ENCODE results near the gene CTDSPL2.

CTDSPL2 gene

DNA sequence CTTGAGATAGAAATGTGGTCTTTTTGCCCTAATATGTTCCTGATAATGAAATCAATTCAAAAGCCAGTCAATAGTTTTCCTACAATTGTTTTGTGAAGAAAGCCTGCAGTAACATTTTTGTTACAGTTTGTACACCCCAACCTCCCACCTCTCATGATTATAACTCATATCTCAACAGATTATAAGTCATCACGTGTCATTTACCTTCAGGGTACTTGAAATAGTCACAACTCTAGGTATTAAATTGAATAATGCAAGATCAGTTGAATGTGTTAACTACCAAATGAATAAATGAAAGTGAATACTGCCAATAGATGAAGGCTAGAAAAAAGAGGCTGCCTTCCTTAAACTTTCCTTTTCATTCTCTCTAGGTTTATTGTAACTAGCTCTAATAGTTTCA lies 32.9 kb upstream of the CTDSPL2 start:
- TF ChIP-seq, protein P1, sequence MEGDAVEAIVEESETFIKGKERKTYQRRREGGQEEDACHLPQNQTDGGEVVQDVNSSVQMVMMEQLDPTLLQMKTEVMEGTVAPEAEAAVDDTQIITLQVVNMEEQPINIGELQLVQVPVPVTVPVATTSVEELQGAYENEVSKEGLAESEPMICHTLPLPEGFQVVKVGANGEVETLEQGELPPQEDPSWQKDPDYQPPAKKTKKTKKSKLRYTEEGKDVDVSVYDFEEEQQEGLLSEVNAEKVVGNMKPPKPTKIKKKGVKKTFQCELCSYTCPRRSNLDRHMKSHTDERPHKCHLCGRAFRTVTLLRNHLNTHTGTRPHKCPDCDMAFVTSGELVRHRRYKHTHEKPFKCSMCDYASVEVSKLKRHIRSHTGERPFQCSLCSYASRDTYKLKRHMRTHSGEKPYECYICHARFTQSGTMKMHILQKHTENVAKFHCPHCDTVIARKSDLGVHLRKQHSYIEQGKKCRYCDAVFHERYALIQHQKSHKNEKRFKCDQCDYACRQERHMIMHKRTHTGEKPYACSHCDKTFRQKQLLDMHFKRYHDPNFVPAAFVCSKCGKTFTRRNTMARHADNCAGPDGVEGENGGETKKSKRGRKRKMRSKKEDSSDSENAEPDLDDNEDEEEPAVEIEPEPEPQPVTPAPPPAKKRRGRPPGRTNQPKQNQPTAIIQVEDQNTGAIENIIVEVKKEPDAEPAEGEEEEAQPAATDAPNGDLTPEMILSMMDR (IDR thresholded peaks at IDR 0.05; ENCODE audit: poor library complexity, severe bottlenecking) = no peak
- ATAC-seq (ENCODE audit: low read depth) = no peak
- 0 out of 2 replicates have a peak, but pooled peaks cover 8% of the 10 kb centered on the region for H3K36me3 ChIP-seq (ENCODE audit: low read depth)
- H3K9me3 ChIP-seq (ENCODE audit: severe bottlenecking) = no peaks in the 10 kb centered on the region
- no peak for DNase-seq (ENCODE audit: low spot score)
- no peaks in the 10 kb centered on the region for H3K27me3 ChIP-seq (ENCODE audit: insufficient read depth, poor library complexity, severe bottlenecking)
- H3K4me1 ChIP-seq (ENCODE audit: insufficient read depth, poor library complexity, severe bottlenecking) = no peaks in the 10 kb centered on the region
- H3K4me3 ChIP-seq (ENCODE audit: severe bottlenecking) = no peak overlapping the region
- no peak overlapping the region for H3K27ac ChIP-seq (ENCODE audit: poor library complexity, severe bottlenecking)

DNA sequence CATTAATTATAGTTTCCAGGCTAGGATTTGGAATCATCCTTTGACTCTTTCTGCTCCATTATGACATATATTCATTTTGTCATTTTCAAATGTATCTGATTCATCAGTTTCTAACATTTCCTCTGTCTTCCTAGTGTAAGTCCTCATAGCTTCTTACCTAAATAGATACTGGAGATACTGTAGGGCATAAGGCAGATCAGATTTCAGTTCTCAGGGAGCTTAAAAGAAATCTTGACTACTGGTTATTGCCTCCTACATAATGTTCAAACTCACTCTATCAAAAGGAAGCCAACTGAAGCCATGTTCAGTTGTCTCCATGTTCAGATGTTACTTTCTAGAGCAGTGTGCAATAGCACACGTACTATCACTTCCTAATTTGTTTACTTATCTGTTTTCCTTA lies 29.6 kb upstream of the CTDSPL2 start:
- no peak overlapping the region for H3K4me3 ChIP-seq (ENCODE audit: severe bottlenecking)
- no peaks in the 10 kb centered on the region for H3K27me3 ChIP-seq (ENCODE audit: insufficient read depth, poor library complexity, severe bottlenecking)
- ATAC-seq (ENCODE audit: low read depth) (peak; percentile 14; the same call in 1 of the 3 replicates), DNase-seq (ENCODE audit: low spot score) (no peak)
- 0 out of 2 replicates have a peak, but pooled peaks cover under 1% of the 10 kb centered on the region for H3K36me3 ChIP-seq (ENCODE audit: low read depth)
- no peaks in the 10 kb centered on the region for H3K4me1 ChIP-seq (ENCODE audit: insufficient read depth, poor library complexity, severe bottlenecking)
- no peaks in the 10 kb centered on the region for H3K9me3 ChIP-seq (ENCODE audit: severe bottlenecking)
- no peak overlapping the region for H3K27ac ChIP-seq (ENCODE audit: poor library complexity, severe bottlenecking)
- TF ChIP-seq, protein P1 (IDR thresholded peaks at IDR 0.05; ENCODE audit: poor library complexity, severe bottlenecking) = no peak

DNA sequence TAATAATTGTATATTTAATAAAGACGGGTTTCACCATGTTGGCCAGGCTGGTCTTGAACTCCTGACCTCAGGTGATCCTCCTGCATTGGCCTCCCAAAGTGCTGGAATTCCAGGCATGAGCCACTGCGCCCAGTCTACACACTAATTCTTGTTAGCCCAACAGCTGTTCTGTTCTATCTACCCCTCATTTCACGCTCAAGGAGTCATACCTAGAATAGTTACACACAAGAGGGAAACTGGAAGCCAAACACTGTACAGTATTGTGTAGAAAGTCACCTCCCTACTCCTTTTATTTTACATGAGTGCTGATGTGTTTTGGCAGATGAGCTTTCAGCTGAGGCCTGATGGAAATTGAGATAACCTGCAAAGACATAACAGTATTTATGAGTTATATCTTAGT lies 13.4 kb upstream of the CTDSPL2 start:
- H3K9me3 ChIP-seq (ENCODE audit: severe bottlenecking) = no peaks in the 10 kb centered on the region
- TF ChIP-seq, protein P1 (IDR thresholded peaks at IDR 0.05; ENCODE audit: poor library complexity, severe bottlenecking) = no peak
- no peaks in the 10 kb centered on the region for H3K4me1 ChIP-seq (ENCODE audit: insufficient read depth, poor library complexity, severe bottlenecking)
- H3K27me3 ChIP-seq (ENCODE audit: insufficient read depth, poor library complexity, severe bottlenecking) = no peaks in the 10 kb centered on the region
- no peak for ATAC-seq (ENCODE audit: low read depth)
- no peak for DNase-seq (ENCODE audit: low spot score)
- no peak overlapping the region for H3K27ac ChIP-seq (ENCODE audit: poor library complexity, severe bottlenecking)
- 0 out of 2 replicates have a peak, but pooled peaks cover 4% of the 10 kb centered on the region for H3K36me3 ChIP-seq (ENCODE audit: low read depth)
- no peak overlapping the region for H3K4me3 ChIP-seq (ENCODE audit: severe bottlenecking)

DNA sequence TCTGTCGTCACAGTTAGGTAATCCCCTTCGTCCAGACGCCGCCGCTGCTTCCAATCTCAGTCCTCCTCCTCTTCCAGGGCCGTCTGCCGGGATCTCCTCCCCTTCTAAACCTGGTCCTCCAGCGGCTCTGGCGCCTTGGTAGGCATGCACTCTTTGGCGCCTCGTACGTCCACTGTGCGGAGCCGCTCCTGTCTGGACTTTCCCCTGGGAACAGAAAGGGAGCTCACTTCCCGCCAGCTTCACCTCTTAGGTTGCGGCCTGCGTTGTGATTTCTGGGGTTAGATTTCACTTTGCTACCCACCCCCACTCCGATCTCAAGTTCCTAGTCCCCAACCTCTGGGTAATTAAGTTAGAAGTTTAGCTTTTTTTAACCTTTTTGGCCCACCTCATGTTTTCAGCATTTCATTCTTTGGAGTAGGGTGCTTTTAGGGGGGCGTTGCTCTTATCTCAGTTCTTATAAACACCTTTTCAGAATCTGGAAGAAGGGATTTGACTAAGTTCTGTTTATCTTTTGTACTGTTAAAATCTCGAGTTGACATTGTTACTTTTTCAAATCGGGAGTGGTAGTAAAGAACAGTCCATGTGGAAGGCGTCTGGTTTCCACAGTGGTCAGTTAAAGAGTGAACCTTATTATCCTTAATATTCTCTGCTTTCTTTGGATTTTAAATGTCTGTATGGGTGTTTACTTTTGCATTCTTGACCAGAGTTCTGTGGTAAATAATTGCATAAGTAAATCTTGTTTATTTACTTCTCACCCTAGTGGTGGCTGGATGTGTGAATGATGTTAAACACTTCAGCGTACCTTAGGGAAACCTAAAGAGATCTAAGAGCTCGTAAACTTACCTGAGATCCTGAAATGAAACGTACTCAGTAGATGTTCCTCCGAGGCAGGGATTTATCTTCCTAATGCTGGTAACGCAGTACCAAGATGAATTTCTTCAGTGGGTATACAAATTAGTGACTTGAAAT lies 611 bp downstream of the CTDSPL2 start:
- H3K9me3 ChIP-seq (ENCODE audit: severe bottlenecking) = no peaks in the 10 kb centered on the region
- H3K27me3 ChIP-seq (ENCODE audit: insufficient read depth, poor library complexity, severe bottlenecking) = no peaks in the 10 kb centered on the region
- DNase-seq (ENCODE audit: low spot score) = no peak
- H3K36me3 ChIP-seq (ENCODE audit: low read depth) = peaks cover 16% of the 10 kb centered on the region
- TF ChIP-seq, protein P1 (IDR thresholded peaks at IDR 0.05; ENCODE audit: poor library complexity, severe bottlenecking) = peak; percentile 35
- H3K4me3 ChIP-seq (ENCODE audit: severe bottlenecking) = peak overlapping the region; percentile 56
- peak; percentile 43 for ATAC-seq (ENCODE audit: low read depth)
- H3K27ac ChIP-seq (ENCODE audit: poor library complexity, severe bottlenecking) = peak overlapping the region; percentile 92
- peaks cover 13% of the 10 kb centered on the region for H3K4me1 ChIP-seq (ENCODE audit: insufficient read depth, poor library complexity, severe bottlenecking)
